Measurements from ENCODE around the gene CSNK1A1. TPM values are rescaled to one million over a fixed set of nuclear protein-coding genes. Genes with fewer than 3 reads are reported as not detected.

Gene CSNK1A1
- total RNA-seq, 1 experiment from 2014 or later, result 193 TPM

- peak overlapping the region; percentile 98 for H3K9ac ChIP-seq (ENCODE audit: low read length)
- peaks cover 28% of the 10 kb centered on the region for H3K4me1 ChIP-seq (ENCODE audit: low read length)
- peaks cover 31% of the 10 kb centered on the region for H3K36me3 ChIP-seq (ENCODE audit: insufficient read depth, low read length)
- peaks cover 55% of the 10 kb centered on the region for H3K79me2 ChIP-seq (ENCODE audit: low read length)
- peak; percentile 63 for DNase-seq
- no peaks in the 10 kb centered on the region for H3K9me3 ChIP-seq (ENCODE audit: low read length)
- no peaks in the 10 kb centered on the region for H3K27me3 ChIP-seq (ENCODE audit: low read length)
- peak overlapping the region; percentile 98 for H3K4me3 ChIP-seq (ENCODE audit: low read length)
- H3K27ac ChIP-seq (ENCODE audit: low read length), result peak overlapping the region; percentile 84
- peak overlapping the region; percentile 85 for H3K4me2 ChIP-seq (ENCODE audit: low read depth, low read length, poor library complexity, severe bottlenecking)
- H2AFZ ChIP-seq (ENCODE audit: low read length), result no peak overlapping the region
- H4K20me1 ChIP-seq (ENCODE audit: insufficient read depth, low read depth, low read length), result peaks cover 6% of the 10 kb centered on the region; the same call in 1 of the 2 replicates
- H3K9me2 ChIP-seq (replicated peaks; ENCODE audit: insufficient read depth, low read length), result no peaks in the 10 kb centered on the region
These were observed 529 bp downstream of the CSNK1A1 start for GRCh38 chr5:149550594-149551226.

DNA sequence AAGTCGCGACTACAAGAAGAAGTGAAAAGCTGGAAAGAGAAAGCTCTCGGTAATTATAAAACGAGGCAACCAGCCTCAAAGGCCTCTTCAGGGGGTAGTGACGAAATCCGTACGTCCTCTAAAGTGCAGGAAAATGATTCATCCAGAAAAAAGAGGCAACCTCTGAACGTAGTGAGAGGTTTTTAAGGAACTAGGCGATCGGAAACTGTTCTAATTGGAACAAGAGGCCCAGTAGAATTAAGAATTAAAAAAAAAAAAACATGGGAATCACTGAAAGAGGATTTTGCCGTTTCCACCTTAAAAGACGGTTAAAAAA is 1.0 kb downstream of the CSNK1A1 start:
- Histone ChIP-seq H4K20me1 (ENCODE audit: insufficient read depth, low read depth, low read length) (peaks cover 6% of the 10 kb centered on the region; the same call in 1 of the 2 replicates), H3K9me2 (replicated peaks; ENCODE audit: insufficient read depth, low read length) (no peaks in the 10 kb centered on the region), H3K27ac (ENCODE audit: low read length) (peak overlapping the region; percentile 84), H3K9ac (ENCODE audit: low read length) (peak overlapping the region; percentile 98), H3K36me3 (ENCODE audit: insufficient read depth, low read length) (peaks cover 35% of the 10 kb centered on the region), H2AFZ (ENCODE audit: low read length) (no peak overlapping the region), H3K79me2 (ENCODE audit: low read length) (peaks cover 60% of the 10 kb centered on the region), H3K27me3 (ENCODE audit: low read length) (no peaks in the 10 kb centered on the region), H3K4me3 (ENCODE audit: low read length) (peak overlapping the region; percentile 98), H3K9me3 (ENCODE audit: low read length) (no peaks in the 10 kb centered on the region), H3K4me2 (ENCODE audit: low read depth, low read length, poor library complexity, severe bottlenecking) (peak overlapping the region; percentile 85), H3K4me1 (ENCODE audit: low read length) (peaks cover 32% of the 10 kb centered on the region)
- DNase-seq, result peak; percentile 57

- H3K4me3 ChIP-seq (ENCODE audit: low read length), result peak overlapping the region; percentile 98
- H3K9me3 ChIP-seq (ENCODE audit: low read length), result no peaks in the 10 kb centered on the region
- peaks cover 66% of the 10 kb centered on the region for H3K79me2 ChIP-seq (ENCODE audit: low read length)
- no peaks in the 10 kb centered on the region for H3K9me2 ChIP-seq (replicated peaks; ENCODE audit: insufficient read depth, low read length)
- peaks cover 6% of the 10 kb centered on the region; the same call in 1 of the 2 replicates for H4K20me1 ChIP-seq (ENCODE audit: insufficient read depth, low read depth, low read length)
- peaks cover 35% of the 10 kb centered on the region for H3K4me1 ChIP-seq (ENCODE audit: low read length)
- peak; percentile 86 for DNase-seq
- H3K4me2 ChIP-seq (ENCODE audit: low read depth, low read length, poor library complexity, severe bottlenecking), result peak overlapping the region; percentile 85
- no peaks in the 10 kb centered on the region for H3K27me3 ChIP-seq (ENCODE audit: low read length)
- peak overlapping the region; percentile 98 for H3K9ac ChIP-seq (ENCODE audit: low read length)
- no peak overlapping the region for H2AFZ ChIP-seq (ENCODE audit: low read length)
- peak overlapping the region; percentile 84 for H3K27ac ChIP-seq (ENCODE audit: low read length)
- peaks cover 39% of the 10 kb centered on the region for H3K36me3 ChIP-seq (ENCODE audit: insufficient read depth, low read length)
These were observed 1.6 kb downstream of the CSNK1A1 start for GRCh38 chr5:149549461-149550267.

GRCh38 chr5:149546974-149547373 is 4.3 kb downstream of the CSNK1A1 start:
- no peak overlapping the region for H3K9ac ChIP-seq (ENCODE audit: low read length)
- H3K9me2 ChIP-seq (replicated peaks; ENCODE audit: insufficient read depth, low read length), result no peaks in the 10 kb centered on the region
- no peak overlapping the region for H2AFZ ChIP-seq (ENCODE audit: low read length)
- no peak overlapping the region for H3K27ac ChIP-seq (ENCODE audit: low read length)
- no peaks in the 10 kb centered on the region for H3K27me3 ChIP-seq (ENCODE audit: low read length)
- no peak overlapping the region for H3K4me2 ChIP-seq (ENCODE audit: low read depth, low read length, poor library complexity, severe bottlenecking)
- peak; percentile 40 for DNase-seq
- no peak overlapping the region for H3K4me3 ChIP-seq (ENCODE audit: low read length)
- H3K9me3 ChIP-seq (ENCODE audit: low read length), result no peaks in the 10 kb centered on the region
- peaks cover 14% of the 10 kb centered on the region; the same call in 1 of the 2 replicates for H4K20me1 ChIP-seq (ENCODE audit: insufficient read depth, low read depth, low read length)
- H3K4me1 ChIP-seq (ENCODE audit: low read length), result peaks cover 39% of the 10 kb centered on the region
- H3K79me2 ChIP-seq (ENCODE audit: low read length), result peaks cover 88% of the 10 kb centered on the region
- peaks cover 50% of the 10 kb centered on the region for H3K36me3 ChIP-seq (ENCODE audit: insufficient read depth, low read length)

- Histone ChIP-seq H3K4me2 (ENCODE audit: low read depth, low read length, poor library complexity, severe bottlenecking) (no peak overlapping the region), H4K20me1 (ENCODE audit: insufficient read depth, low read depth, low read length) (peaks cover 19% of the 10 kb centered on the region), H3K4me1 (ENCODE audit: low read length) (peaks cover 52% of the 10 kb centered on the region)
These were observed 5.9 kb downstream of the CSNK1A1 start for GRCh38 chr5:149545327-149545726.

GRCh38 chr5:149544028-149544420 is 7.2 kb downstream of the CSNK1A1 start:
- H4K20me1 ChIP-seq (ENCODE audit: insufficient read depth, low read depth, low read length), result peaks cover 22% of the 10 kb centered on the region
- H3K9ac ChIP-seq (ENCODE audit: low read length), result no peak overlapping the region
- peaks cover 50% of the 10 kb centered on the region for H3K36me3 ChIP-seq (ENCODE audit: insufficient read depth, low read length)
- no peak for DNase-seq
- H2AFZ ChIP-seq (ENCODE audit: low read length), result no peak overlapping the region
- no peaks in the 10 kb centered on the region for H3K9me2 ChIP-seq (replicated peaks; ENCODE audit: insufficient read depth, low read length)
- H3K79me2 ChIP-seq (ENCODE audit: low read length), result peaks cover 95% of the 10 kb centered on the region
- no peak overlapping the region for H3K4me3 ChIP-seq (ENCODE audit: low read length)
- no peak overlapping the region for H3K27ac ChIP-seq (ENCODE audit: low read length)
- H3K4me1 ChIP-seq (ENCODE audit: low read length), result peaks cover 57% of the 10 kb centered on the region
- H3K4me2 ChIP-seq (ENCODE audit: low read depth, low read length, poor library complexity, severe bottlenecking), result no peak overlapping the region
- no peaks in the 10 kb centered on the region for H3K9me3 ChIP-seq (ENCODE audit: low read length)
- H3K27me3 ChIP-seq (ENCODE audit: low read length), result no peaks in the 10 kb centered on the region

More at GRCh38 chr5:149545327-149545726, 5.9 kb downstream of the CSNK1A1 start:
- Histone ChIP-seq H2AFZ (ENCODE audit: low read length) (no peak overlapping the region), H3K36me3 (ENCODE audit: insufficient read depth, low read length) (peaks cover 47% of the 10 kb centered on the region), H3K27me3 (ENCODE audit: low read length) (no peaks in the 10 kb centered on the region), H3K9me2 (replicated peaks; ENCODE audit: insufficient read depth, low read length) (no peaks in the 10 kb centered on the region), H3K79me2 (ENCODE audit: low read length) (peaks cover 95% of the 10 kb centered on the region), H3K9ac (ENCODE audit: low read length) (no peak overlapping the region), H3K9me3 (ENCODE audit: low read length) (no peaks in the 10 kb centered on the region), H3K27ac (ENCODE audit: low read length) (no peak overlapping the region), H3K4me3 (ENCODE audit: low read length) (no peak overlapping the region)
- DNase-seq, result no peak

- Histone ChIP-seq H3K36me3 (ENCODE audit: insufficient read depth, low read length) (peaks cover 47% of the 10 kb centered on the region; the same call in 1 of the 2 replicates), H4K20me1 (ENCODE audit: insufficient read depth, low read depth, low read length) (peaks cover 22% of the 10 kb centered on the region), H3K27me3 (ENCODE audit: low read length) (no peaks in the 10 kb centered on the region), H3K4me1 (ENCODE audit: low read length) (peaks cover 54% of the 10 kb centered on the region), H3K9ac (ENCODE audit: low read length) (no peak overlapping the region), H3K4me2 (ENCODE audit: low read depth, low read length, poor library complexity, severe bottlenecking) (no peak overlapping the region), H3K27ac (ENCODE audit: low read length) (no peak overlapping the region), H3K9me3 (ENCODE audit: low read length) (no peaks in the 10 kb centered on the region), H3K79me2 (ENCODE audit: low read length) (peaks cover 95% of the 10 kb centered on the region), H3K9me2 (replicated peaks; ENCODE audit: insufficient read depth, low read length) (no peaks in the 10 kb centered on the region), H2AFZ (ENCODE audit: low read length) (no peak overlapping the region), H3K4me3 (ENCODE audit: low read length) (no peak overlapping the region)
- DNase-seq, result no peak
These were observed 7.7 kb downstream of the CSNK1A1 start for GRCh38 chr5:149543361-149544027.

DNA sequence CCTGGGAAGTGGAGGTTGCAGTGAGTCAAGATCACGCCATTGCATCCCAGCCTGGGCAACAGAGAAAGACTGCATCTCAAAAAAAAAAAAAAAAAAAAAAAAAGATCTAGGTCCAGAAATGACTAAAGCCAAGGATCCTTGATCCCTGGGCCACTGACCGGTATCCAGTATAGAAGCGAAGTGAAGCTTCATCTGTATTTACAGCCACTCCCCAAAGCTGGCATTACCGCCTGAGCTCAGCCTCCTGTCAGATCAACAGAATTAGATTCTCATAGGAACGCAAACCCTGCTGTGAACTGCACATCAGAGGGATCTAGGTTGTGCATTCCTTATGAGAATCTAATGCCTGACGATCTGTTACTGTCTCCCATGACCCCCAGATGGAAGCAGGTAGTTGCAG is 9.3 kb downstream of the CSNK1A1 start:
- Histone ChIP-seq H2AFZ (ENCODE audit: low read length) (no peak overlapping the region), H3K27me3 (ENCODE audit: low read length) (no peaks in the 10 kb centered on the region), H3K9me2 (replicated peaks; ENCODE audit: insufficient read depth, low read length) (no peaks in the 10 kb centered on the region), H3K4me3 (ENCODE audit: low read length) (no peak overlapping the region), H3K4me1 (ENCODE audit: low read length) (peaks cover 62% of the 10 kb centered on the region), H4K20me1 (ENCODE audit: insufficient read depth, low read depth, low read length) (peaks cover 22% of the 10 kb centered on the region), H3K27ac (ENCODE audit: low read length) (no peak overlapping the region), H3K79me2 (ENCODE audit: low read length) (peaks cover 94% of the 10 kb centered on the region), H3K36me3 (ENCODE audit: insufficient read depth, low read length) (peaks cover 42% of the 10 kb centered on the region; the same call in 1 of the 2 replicates), H3K9me3 (ENCODE audit: low read length) (no peaks in the 10 kb centered on the region), H3K4me2 (ENCODE audit: low read depth, low read length, poor library complexity, severe bottlenecking) (no peak overlapping the region), H3K9ac (ENCODE audit: low read length) (no peak overlapping the region)
- peak; percentile 36 for DNase-seq

All from Karpas-422 (cell line).